Vagina (tissue), 2 donors: Measurements from ENCODE around the gene NEK7.
"Not testable (repeated sequence)": the region's sequence is repeated elsewhere in the genome, so short reads cannot be mapped to it uniquely, and the experiment has no call there.

Experiments
- POLR2AphosphoS5 ChIP-seq, 2 donors: sonication (generic); formaldehyde crosslinking; IDR thresholded peaks; one replicate each; pipeline ENCODE4 v1.9.0; 2017; ENCODE audit warnings: antibody characterized with exemption in 2 of 2, mild to moderate bottlenecking in 2 of 2, low read depth in 1 of 2; ENCODE audit not compliant: insufficient read depth in 1 of 2
- TF ChIP-seq, protein P1 (sequence below), 3 experiments: fragments of 450-650 bp in 2 of 3; fragments of 200-600 bp in 1 of 3; sonication (generic) in 1 of 3; IDR thresholded peaks; one replicate each; pipeline ENCODE4 v1.5.1; 2017 to 2019; ENCODE audit warnings: antibody characterized with exemption in 3 of 3, mild to moderate bottlenecking in 2 of 3, moderate library complexity in 2 of 3

DNA sequence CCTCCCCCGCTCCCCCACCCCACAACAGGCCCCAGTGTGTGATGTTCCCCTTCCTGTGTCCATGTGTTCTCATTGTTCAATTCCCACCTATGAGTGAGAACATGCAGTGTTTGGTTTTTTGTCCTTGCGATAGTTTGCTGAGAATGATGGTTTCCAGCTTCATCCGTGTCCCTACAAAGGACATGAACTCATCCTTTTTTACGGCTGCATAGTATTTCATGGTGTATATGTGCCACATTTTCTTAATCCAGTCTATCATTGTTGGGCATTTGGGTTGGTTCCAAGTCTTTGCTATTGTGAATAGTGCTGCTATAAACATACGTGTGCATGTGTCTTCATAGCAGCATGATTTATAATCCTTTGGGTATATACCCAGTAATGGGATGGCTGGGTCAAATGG lies 70.2 kb downstream of the NEK7 start:
- TF ChIP-seq, protein P1, sequence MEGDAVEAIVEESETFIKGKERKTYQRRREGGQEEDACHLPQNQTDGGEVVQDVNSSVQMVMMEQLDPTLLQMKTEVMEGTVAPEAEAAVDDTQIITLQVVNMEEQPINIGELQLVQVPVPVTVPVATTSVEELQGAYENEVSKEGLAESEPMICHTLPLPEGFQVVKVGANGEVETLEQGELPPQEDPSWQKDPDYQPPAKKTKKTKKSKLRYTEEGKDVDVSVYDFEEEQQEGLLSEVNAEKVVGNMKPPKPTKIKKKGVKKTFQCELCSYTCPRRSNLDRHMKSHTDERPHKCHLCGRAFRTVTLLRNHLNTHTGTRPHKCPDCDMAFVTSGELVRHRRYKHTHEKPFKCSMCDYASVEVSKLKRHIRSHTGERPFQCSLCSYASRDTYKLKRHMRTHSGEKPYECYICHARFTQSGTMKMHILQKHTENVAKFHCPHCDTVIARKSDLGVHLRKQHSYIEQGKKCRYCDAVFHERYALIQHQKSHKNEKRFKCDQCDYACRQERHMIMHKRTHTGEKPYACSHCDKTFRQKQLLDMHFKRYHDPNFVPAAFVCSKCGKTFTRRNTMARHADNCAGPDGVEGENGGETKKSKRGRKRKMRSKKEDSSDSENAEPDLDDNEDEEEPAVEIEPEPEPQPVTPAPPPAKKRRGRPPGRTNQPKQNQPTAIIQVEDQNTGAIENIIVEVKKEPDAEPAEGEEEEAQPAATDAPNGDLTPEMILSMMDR (IDR thresholded peaks at IDR 0.05): not testable (repeated sequence)
- not testable (repeated sequence) for TF ChIP-seq POLR2AphosphoS5 (IDR thresholded peaks at IDR 0.05; ENCODE audit: insufficient read depth in 1 of 2, low read depth in 1 of 2)
